HL-60 (cell line): Measurements from ENCODE around the gene CCL27.

ENCODE experiments used
- DNase-seq, 2 experiments: peaks; one replicate each; pipeline ENCODE4 v3.0.0-alpha.2; 2010 to 2020; ENCODE audit warnings: low read depth in 1 of 2, low spot score in 1 of 2
- H3K27ac ChIP-seq: fragments of 250-450 bp; sonication (Bioruptor Pico); replicated peaks from 2 replicates; pipeline ENCODE4 v1.5.1; 2020; ENCODE audit warnings: mild to moderate bottlenecking, moderate library complexity
- H3K27me3 ChIP-seq: fragments of 250-450 bp; sonication (Bioruptor Pico); 2 replicates; pipeline ENCODE4 v1.5.1; 2021; ENCODE audit warnings: mild to moderate bottlenecking, moderate library complexity; ENCODE audit not compliant: insufficient read depth, poor library complexity, severe bottlenecking
- H3K4me3 ChIP-seq: replicated peaks from 2 replicates; pipeline ENCODE4 v1.5.1; 2011; ENCODE audit warnings: mild to moderate bottlenecking, control low read depth, low read length; ENCODE audit not compliant: insufficient read depth
- CTCF ChIP-seq: IDR thresholded peaks from one replicate; pipeline ENCODE4 v1.5.1; 2011; ENCODE audit warnings: low read length, control low read depth, inconsistent platforms; ENCODE audit not compliant: insufficient read depth
- GABPA ChIP-seq: IDR thresholded peaks from 2 replicates; pipeline ENCODE4 v1.6.1; 2012; ENCODE audit warnings: low read depth
- POLR2AphosphoS5 ChIP-seq: IDR thresholded peaks from 2 replicates; pipeline ENCODE4 v1.6.1; 2012; ENCODE audit warnings: low read depth
- REST ChIP-seq: IDR thresholded peaks from 2 replicates; pipeline ENCODE4 v1.6.1; 2012; ENCODE audit warnings: low read depth; ENCODE audit not compliant: insufficient replicate concordance
- SPI1 ChIP-seq: IDR thresholded peaks from 2 replicates; pipeline ENCODE4 v1.6.1; 2012; ENCODE audit warnings: low read depth, mild to moderate bottlenecking, borderline replicate concordance

CCL27 gene

GRCh38 chr9:34674440-34674839, 12.0 kb upstream of the CCL27 start:
- Histone ChIP-seq H3K4me3 (no peak overlapping the region), H3K27me3 (no peaks in the 10 kb centered on the region), H3K27ac (no peak overlapping the region)
- TF ChIP-seq POLR2AphosphoS5 = no peak
- no peak for TF ChIP-seq GABPA
- TF ChIP-seq CTCF = no peak
- no peak for TF ChIP-seq SPI1
- TF ChIP-seq REST = no peak
- no peak for DNase-seq

GRCh38 chr9:34671307-34671706, 8.8 kb upstream of the CCL27 start:
- no peak for TF ChIP-seq CTCF
- TF ChIP-seq REST = no peak
- TF ChIP-seq SPI1 = no peak
- TF ChIP-seq GABPA = no peak
- no peak for TF ChIP-seq POLR2AphosphoS5
- DNase-seq = no peak
- Histone ChIP-seq H3K27ac (no peak overlapping the region), H3K4me3 (no peak overlapping the region), H3K27me3 (no peaks in the 10 kb centered on the region)

GRCh38 chr9:34669809-34670562, 7.5 kb upstream of the CCL27 start:
- H3K27ac ChIP-seq = no peak overlapping the region
- no peak for TF ChIP-seq SPI1
- TF ChIP-seq REST = no peak
- no peak for TF ChIP-seq CTCF
- no peak for TF ChIP-seq POLR2AphosphoS5
- no peak for TF ChIP-seq GABPA
- H3K27me3 ChIP-seq = no peaks in the 10 kb centered on the region
- no peak overlapping the region for H3K4me3 ChIP-seq
- DNase-seq = no peak
